Measurements from ENCODE around the gene LCMT1. TPM values are rescaled to one million over a fixed set of nuclear protein-coding genes. Genes with fewer than 3 reads are reported as not detected.

Gene LCMT1
- total and polyA plus RNA-seq, 2 of the 13 experiments (the other 11 are each of a cell fraction or from before 2014, with no cell fraction given) = 41.2 to 48.7 TPM

DNA sequence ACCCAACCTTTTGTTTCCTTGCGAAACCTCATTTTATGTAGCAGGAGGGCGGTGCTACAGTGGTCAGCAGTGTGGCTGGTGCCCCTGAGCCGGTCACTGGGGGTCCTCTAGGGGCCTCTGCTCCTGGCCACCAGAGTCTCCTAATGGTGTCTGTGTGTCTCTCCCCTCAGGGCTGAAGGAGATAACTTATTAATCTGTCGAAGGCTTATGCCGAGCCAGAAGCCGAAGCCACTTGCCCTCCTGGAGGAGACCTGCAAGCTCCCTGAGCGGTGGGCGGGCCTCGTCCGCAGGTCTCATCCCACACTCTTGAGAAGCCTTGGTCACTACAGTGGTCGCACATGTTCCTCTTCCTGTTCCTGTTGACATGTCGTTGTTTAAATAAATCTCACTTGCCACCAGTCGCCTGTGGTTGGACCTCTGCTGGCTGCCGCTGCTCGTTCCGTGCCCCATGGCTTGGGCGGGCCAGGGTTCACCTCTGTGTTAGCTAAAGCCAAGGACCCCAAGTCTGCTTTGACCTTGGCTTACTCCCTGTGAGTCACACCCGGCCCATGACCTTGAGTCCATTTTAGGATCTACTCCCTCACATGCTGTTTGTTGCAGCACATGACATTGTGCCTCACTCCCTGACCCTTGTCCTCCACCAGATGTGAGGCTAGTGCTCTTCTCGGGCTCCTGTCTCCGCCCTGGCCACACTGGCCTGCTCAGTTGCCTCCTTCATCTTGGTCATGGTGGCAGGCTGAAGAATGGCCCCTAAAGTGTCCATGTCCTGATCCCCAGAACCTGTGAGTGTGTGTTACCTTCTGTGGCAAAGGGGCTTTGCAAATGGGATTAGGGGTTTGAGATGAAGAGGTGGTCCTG is 66.5 kb downstream of the LCMT1 start (continued):
- TF ChIP-seq ZNF260 (CRISPR knock-in tag; IDR thresholded peaks at IDR 0.05; ENCODE audit: borderline replicate concordance, low read depth) (no peak), MBNL3 (CRISPR knock-in tag; conservative IDR thresholded peaks at IDR 0.05) (no peak), ZFP36 (IDR thresholded peaks at IDR 0.05; ENCODE audit: borderline replicate concordance, low read depth, low read length, partially characterized antibody) (no peak), POLR2G (IDR thresholded peaks at IDR 0.05; ENCODE audit: low read depth, low read length) (peak; percentile 84), ZNF644 (CRISPR knock-in tag; IDR thresholded peaks at IDR 0.05; ENCODE audit: low read depth) (peak; percentile 98), SIX4 (CRISPR knock-in tag; IDR thresholded peaks at IDR 0.05) (peak; percentile 74), ZNF563 (CRISPR knock-in tag; IDR thresholded peaks at IDR 0.05) (peak; percentile 92), RAD21 (CRISPR knock-in tag; IDR thresholded peaks at IDR 0.05) (peak; percentile 10), MTF2 (CRISPR knock-in tag; IDR thresholded peaks at IDR 0.05; ENCODE audit: borderline replicate concordance) (no peak), KDM3A (CRISPR knock-in tag; IDR thresholded peaks at IDR 0.05; ENCODE audit: low read depth) (peak; percentile 91), ZNF775 (CRISPR knock-in tag; IDR thresholded peaks at IDR 0.05; ENCODE audit: borderline replicate concordance) (no peak), ZNF414 (CRISPR knock-in tag; IDR thresholded peaks at IDR 0.05) (peak; percentile 88; the same call in 1 of the 2 replicates), ZKSCAN1 (IDR thresholded peaks at IDR 0.05; ENCODE audit: low read length) (peak; percentile 12; the same call in 1 of the 2 replicates), THAP7 (CRISPR knock-in tag; IDR thresholded peaks at IDR 0.05) (0 out of 2 replicates have a peak, but pooled peaks have one; percentile 15), ZNF75D (CRISPR knock-in tag; IDR thresholded peaks at IDR 0.05; ENCODE audit: borderline replicate concordance) (no peak), NPAS2 (CRISPR knock-in tag; IDR thresholded peaks at IDR 0.05; ENCODE audit: borderline replicate concordance) (no peak), HNF4A (CRISPR knock-in tag; IDR thresholded peaks at IDR 0.05) (peak; percentile 98), ZBTB39 (CRISPR knock-in tag; IDR thresholded peaks at IDR 0.05) (no peak), RBFOX2 (IDR thresholded peaks at IDR 0.05; ENCODE audit: low read depth, low read length) (peak; percentile 65), RNF2 (conservative IDR thresholded peaks at IDR 0.05; ENCODE audit: low read depth) (0 out of 2 replicates have a peak, but pooled peaks have one; percentile 55), SOX6 (IDR thresholded peaks at IDR 0.05) (no peak), SOX6 (CRISPR knock-in tag; IDR thresholded peaks at IDR 0.05) (peak; percentile 95)
- TF ChIP-seq, protein P1, sequence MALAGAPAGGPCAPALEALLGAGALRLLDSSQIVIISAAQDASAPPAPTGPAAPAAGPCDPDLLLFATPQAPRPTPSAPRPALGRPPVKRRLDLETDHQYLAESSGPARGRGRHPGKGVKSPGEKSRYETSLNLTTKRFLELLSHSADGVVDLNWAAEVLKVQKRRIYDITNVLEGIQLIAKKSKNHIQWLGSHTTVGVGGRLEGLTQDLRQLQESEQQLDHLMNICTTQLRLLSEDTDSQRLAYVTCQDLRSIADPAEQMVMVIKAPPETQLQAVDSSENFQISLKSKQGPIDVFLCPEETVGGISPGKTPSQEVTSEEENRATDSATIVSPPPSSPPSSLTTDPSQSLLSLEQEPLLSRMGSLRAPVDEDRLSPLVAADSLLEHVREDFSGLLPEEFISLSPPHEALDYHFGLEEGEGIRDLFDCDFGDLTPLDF (CRISPR knock-in tag; IDR thresholded peaks at IDR 0.05) = peak; percentile 59; the same call in 1 of the 2 replicates
- TF ChIP-seq, protein P2, sequence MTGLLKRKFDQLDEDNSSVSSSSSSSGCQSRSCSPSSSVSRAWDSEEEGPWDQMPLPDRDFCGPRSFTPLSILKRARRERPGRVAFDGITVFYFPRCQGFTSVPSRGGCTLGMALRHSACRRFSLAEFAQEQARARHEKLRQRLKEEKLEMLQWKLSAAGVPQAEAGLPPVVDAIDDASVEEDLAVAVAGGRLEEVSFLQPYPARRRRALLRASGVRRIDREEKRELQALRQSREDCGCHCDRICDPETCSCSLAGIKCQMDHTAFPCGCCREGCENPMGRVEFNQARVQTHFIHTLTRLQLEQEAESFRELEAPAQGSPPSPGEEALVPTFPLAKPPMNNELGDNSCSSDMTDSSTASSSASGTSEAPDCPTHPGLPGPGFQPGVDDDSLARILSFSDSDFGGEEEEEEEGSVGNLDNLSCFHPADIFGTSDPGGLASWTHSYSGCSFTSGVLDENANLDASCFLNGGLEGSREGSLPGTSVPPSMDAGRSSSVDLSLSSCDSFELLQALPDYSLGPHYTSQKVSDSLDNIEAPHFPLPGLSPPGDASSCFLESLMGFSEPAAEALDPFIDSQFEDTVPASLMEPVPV (CRISPR knock-in tag; IDR thresholded peaks at IDR 0.05) = peak; percentile 84; the same call in 1 of the 2 replicates
